Caco-2 (cell line): ENCODE data around the gene RAB6B. TPM values are rescaled to one million over a fixed set of nuclear protein-coding genes. Genes with fewer than 3 reads are reported as not detected.

Experiments used
- BruUV-seq: library from RNA; stranded (reverse); fragments of 400-500 nt; replicated peaks from 2 replicates; lab custom pipeline; 2021; lab: Mats Ljungman, UMichigan
- CTCF ChIA-PET: fragments of 300-600 bp; sonication (Branson Sonifier 250); formaldehyde crosslinking; loops from one replicate; lab custom pipeline; 2022; ENCODE audit warnings: antibody characterized with exemption; lab: Charles Lee
- POLR2A ChIA-PET: fragments of 300-600 bp; sonication (Branson Sonifier 250); formaldehyde crosslinking; loops from one replicate; lab custom pipeline; 2022; ENCODE audit warnings: antibody characterized with exemption; lab: Charles Lee
- DNase-seq, 2 experiments: peaks; one replicate each; pipeline versions ENCODE4 v3.0.0 to v3.0.0-alpha.2; 2020 to 2022
- H3K27me3 ChIP-seq: replicated peaks from 2 replicates; pipeline ENCODE4 v1.6.0; 2011; ENCODE audit warnings: low read length; ENCODE audit not compliant: control insufficient read depth, insufficient read depth
- H3K36me3 ChIP-seq: 2 replicates; pipeline ENCODE4 v1.5.1; 2011; ENCODE audit warnings: low read length; ENCODE audit not compliant: control insufficient read depth, insufficient read depth
- H3K4me1 ChIP-seq: fragments of 250-450 bp; sonication (Bioruptor Pico); 2 replicates; pipeline ENCODE4 v1.5.1; 2020; ENCODE audit warnings: mild to moderate bottlenecking
- H3K4me3 ChIP-seq: 2 replicates; pipeline ENCODE4 v1.5.1; 2011; ENCODE audit warnings: low read depth, mild to moderate bottlenecking, control low read depth, low read length
- H3K9me3 ChIP-seq: fragments of 250-450 bp; sonication (Bioruptor Pico); 2 replicates; pipeline ENCODE4 v1.5.1; 2020; ENCODE audit warnings: mild to moderate bottlenecking, moderate library complexity
- H3K27ac Mint-ChIP-seq: one replicate; pipeline ENCODE4 v1.8.0; 2022; ENCODE audit warnings: mixed read lengths; ENCODE audit not compliant: unreplicated experiment
- H3K27me3 Mint-ChIP-seq: one replicate; pipeline ENCODE4 v1.8.0; 2022; ENCODE audit warnings: mixed read lengths; ENCODE audit not compliant: insufficient read depth, unreplicated experiment
- H3K36me3 Mint-ChIP-seq: one replicate; pipeline ENCODE4 v1.8.0; 2022; ENCODE audit warnings: mild to moderate bottlenecking, mixed read lengths; ENCODE audit not compliant: insufficient read depth, unreplicated experiment
- H3K4me1 Mint-ChIP-seq: one replicate; pipeline ENCODE4 v1.8.0; 2022; ENCODE audit warnings: low read depth, mixed read lengths; ENCODE audit not compliant: unreplicated experiment
- H3K4me3 Mint-ChIP-seq: one replicate; pipeline ENCODE4 v1.8.0; 2022; ENCODE audit warnings: mild to moderate bottlenecking, moderate library complexity, mixed read lengths; ENCODE audit not compliant: unreplicated experiment
- H3K9me3 Mint-ChIP-seq: one replicate; pipeline ENCODE4 v1.8.0; 2022; ENCODE audit warnings: mixed read lengths; ENCODE audit not compliant: unreplicated experiment
- CTCF ChIP-seq, 2 experiments: fragments of 200-600 bp in 1 of 2; IDR thresholded peaks; 1 replicate in 1 of 2; 2 replicates in 1 of 2; pipeline versions ENCODE4 v1.5.1 to v1.8.0; 2011 to 2022; ENCODE audit warnings: antibody characterized with exemption in 1 of 2, control low read depth in 1 of 2, inconsistent platforms in 1 of 2, low read depth in 1 of 2, low read length in 1 of 2, mild to moderate bottlenecking in 1 of 2, moderate library complexity in 1 of 2; ENCODE audit not compliant: insufficient read depth in 1 of 2, severe bottlenecking in 1 of 2, unreplicated experiment in 1 of 2
- intact Hi-C: fragments of 100-400 bp; cut with micrococcal nuclease; formaldehyde crosslinking; loops from one replicate; pipeline ENCODE4 v1.10.0; 2022; ENCODE audit not compliant: unreplicated experiment
- total RNA-seq: library from RNA; stranded (reverse); gene quantifications from 2 replicates; pipeline ENCODE4 v1.2.3, GENCODE V29; 2022

Gene RAB6B
- total RNA-seq, 1 experiment from 2014 or later: 3.2 TPM

- CTCF ChIA-PET: no interaction called here
- Histone ChIP-seq H3K36me3 (no peaks in the 10 kb centered on the region), H3K9me3 (no peaks in the 10 kb centered on the region), H3K4me1 (no peaks in the 10 kb centered on the region), H3K27me3 (no peaks in the 10 kb centered on the region), H3K4me3 (no peak overlapping the region)
- no peaks in the 10 kb centered on the region for H3K4me1 Mint-ChIP-seq
- no peaks in the 10 kb centered on the region for H3K27me3 Mint-ChIP-seq
- intact Hi-C loops: no loop called here
- no peak for TF ChIP-seq CTCF (IDR thresholded peaks at IDR 0.05; ENCODE audit: insufficient read depth in 1 of 2, low read depth in 1 of 2, low read length in 1 of 2, severe bottlenecking in 1 of 2, unreplicated experiment in 1 of 2)
- POLR2A ChIA-PET: no interaction called here
- H3K4me3 Mint-ChIP-seq: no peak overlapping the region
- no peaks in the 10 kb centered on the region for H3K9me3 Mint-ChIP-seq
- H3K27ac Mint-ChIP-seq: no peak overlapping the region
- DNase-seq: no peak
- H3K36me3 Mint-ChIP-seq: no peaks in the 10 kb centered on the region
- BruUV-seq: no TSS peak
These were observed 30.5 kb upstream of the RAB6B start for GRCh38 chr3:133925960-133926735.

GRCh38 chr3:133924041-133924440 is 28.4 kb upstream of the RAB6B start:
- Histone ChIP-seq H3K4me1 (no peaks in the 10 kb centered on the region), H3K4me3 (no peak overlapping the region), H3K36me3 (no peaks in the 10 kb centered on the region), H3K9me3 (no peaks in the 10 kb centered on the region), H3K27me3 (no peaks in the 10 kb centered on the region)
- no peak overlapping the region for H3K27ac Mint-ChIP-seq
- H3K9me3 Mint-ChIP-seq: no peaks in the 10 kb centered on the region
- no peaks in the 10 kb centered on the region for H3K27me3 Mint-ChIP-seq
- no peaks in the 10 kb centered on the region for H3K36me3 Mint-ChIP-seq
- no peak for DNase-seq
- TF ChIP-seq CTCF (IDR thresholded peaks at IDR 0.05; ENCODE audit: insufficient read depth in 1 of 2, low read depth in 1 of 2, low read length in 1 of 2, severe bottlenecking in 1 of 2, unreplicated experiment in 1 of 2): no peak
- ChIA-PET POLR2A (no interaction called here), CTCF (no interaction called here)
- BruUV-seq: no TSS peak
- H3K4me3 Mint-ChIP-seq: no peak overlapping the region
- intact Hi-C loops: no loop called here
- no peaks in the 10 kb centered on the region for H3K4me1 Mint-ChIP-seq

GRCh38 chr3:133921592-133921991 is 25.9 kb upstream of the RAB6B start:
- CTCF ChIA-PET: interaction anchor here (0.7 kb wide), 1 partner anchor 21 kb away, joined by 3 read pairs; no protein-coding TSS in a partner anchor
- no peaks in the 10 kb centered on the region for H3K9me3 Mint-ChIP-seq
- no peak for DNase-seq
- H3K27ac Mint-ChIP-seq: no peak overlapping the region
- no peaks in the 10 kb centered on the region for H3K36me3 ChIP-seq
- H3K36me3 Mint-ChIP-seq: no peaks in the 10 kb centered on the region
- intact Hi-C loops: no loop called here
- POLR2A ChIA-PET: no interaction called here
- no peak for TF ChIP-seq CTCF (IDR thresholded peaks at IDR 0.05; ENCODE audit: insufficient read depth in 1 of 2, low read depth in 1 of 2, low read length in 1 of 2, severe bottlenecking in 1 of 2, unreplicated experiment in 1 of 2)
- no peaks in the 10 kb centered on the region for H3K4me1 Mint-ChIP-seq
- no peak overlapping the region for H3K4me3 ChIP-seq
- peaks cover 7% of the 10 kb centered on the region; the same call in 1 of the 2 replicates for H3K9me3 ChIP-seq
- H3K4me1 ChIP-seq: no peaks in the 10 kb centered on the region
- BruUV-seq: no TSS peak
- no peak overlapping the region for H3K4me3 Mint-ChIP-seq
- no peaks in the 10 kb centered on the region for H3K27me3 ChIP-seq
- H3K27me3 Mint-ChIP-seq: no peaks in the 10 kb centered on the region
